Endothelial cell of umbilical vein (primary cell): Measurements from ENCODE around the gene CNTN5. TPM values are rescaled to one million over a fixed set of nuclear protein-coding genes. Genes with fewer than 3 reads are reported as not detected.

Experiments used
- BruUV-seq: library from RNA; stranded (reverse); fragments of 400-500 nt; replicated peaks from 2 replicates; lab custom pipeline; 2021; lab: Mats Ljungman, UMichigan
- CTCF ChIA-PET: fragments of 300-600, 350-600 bp; sonication (Branson Sonifier 250); formaldehyde crosslinking; loops from one replicate; lab custom pipeline; 2021; ENCODE audit warnings: antibody characterized with exemption, inconsistent platforms; lab: Charles Lee
- POLR2A ChIA-PET: fragments of 300-600, 350-600 bp; sonication (Branson Sonifier 250); formaldehyde crosslinking; loops from one replicate; lab custom pipeline; 2021; ENCODE audit warnings: antibody characterized with exemption, inconsistent platforms; lab: Charles Lee
- DNase-seq: peaks from one replicate; pipeline ENCODE4 v3.0.0-alpha.2; 2011; ENCODE audit warnings: low read depth, low spot score
- FAIRE-seq: peaks from 2 replicates; lab custom pipeline; 2011; peaks lifted over from hg19 to GRCh38; lab: Jason Lieb, UNC
- H2AFZ ChIP-seq: 2 replicates; pipeline ENCODE4 v1.6.0; 2012; ENCODE audit warnings: low read depth, low read length, control low read depth, inconsistent platforms
- H3K27ac ChIP-seq: 2 replicates; pipeline ENCODE4 v1.5.1; 2011; ENCODE audit warnings: low read depth, mild to moderate bottlenecking, control low read depth, low read length, moderate library complexity; ENCODE audit not compliant: insufficient read depth
- H3K27me3 ChIP-seq, 2 experiments: 2 replicates each; pipeline versions ENCODE4 v1.6.0 to v1.6.1; 2011; ENCODE audit warnings: low read length in 2 of 2, mixed read lengths in 1 of 2; ENCODE audit not compliant: control insufficient read depth in 2 of 2, insufficient read depth in 2 of 2
- H3K36me3 ChIP-seq, 2 experiments: 2 replicates in 1 of 2; 3 replicates in 1 of 2; pipeline ENCODE4 v1.5.1; 2011; ENCODE audit warnings: low read length in 2 of 2, mild to moderate bottlenecking in 1 of 2, moderate library complexity in 1 of 2; ENCODE audit not compliant: control insufficient read depth in 2 of 2, insufficient read depth in 2 of 2; ENCODE audit errors: extremely low read depth in 1 of 2
- H3K4me1 ChIP-seq: 3 replicates; pipeline ENCODE4 v1.5.1; 2011; ENCODE audit warnings: mild to moderate bottlenecking, low read length; ENCODE audit not compliant: control insufficient read depth, insufficient read depth; ENCODE audit errors: extremely low read depth
- H3K4me2 ChIP-seq: 2 replicates; pipeline ENCODE4 v1.6.1; 2011; ENCODE audit warnings: low read length, control low read depth, mixed read lengths; ENCODE audit not compliant: insufficient read depth
- H3K4me3 ChIP-seq, 3 experiments: fragments of 200-600 bp in 1 of 3; sonication (generic), shearing (Covaris generic) in 1 of 3; replicated peaks in 1 of 3; 2 replicates each; pipeline ENCODE4 v1.5.1; 2011 to 2016; ENCODE audit warnings: control low read depth in 3 of 3, low read length in 3 of 3, mild to moderate bottlenecking in 2 of 3, inconsistent platforms in 1 of 3, low read depth in 1 of 3, moderate library complexity in 1 of 3; ENCODE audit not compliant: insufficient read depth in 1 of 3
- H3K79me2 ChIP-seq: 2 replicates; pipeline ENCODE4 v1.6.0; 2012; ENCODE audit warnings: low read length, inconsistent platforms; ENCODE audit not compliant: control insufficient read depth, insufficient read depth
- H3K9ac ChIP-seq: replicated peaks from 2 replicates; pipeline ENCODE3; 2011; ENCODE audit warnings: low read length, control low read depth; ENCODE audit not compliant: insufficient read depth; ENCODE audit errors: extremely low read depth
- H3K9me1 ChIP-seq: replicated peaks from 3 replicates; pipeline ENCODE4 v1.6.0; 2011; ENCODE audit warnings: mild to moderate bottlenecking, low read length; ENCODE audit not compliant: control insufficient read depth, insufficient read depth; ENCODE audit errors: extremely low read depth
- H3K9me3 ChIP-seq: replicated peaks from 2 replicates; pipeline ENCODE4 v1.5.1; 2012; ENCODE audit warnings: low read length, inconsistent platforms; ENCODE audit not compliant: control insufficient read depth, insufficient read depth
- H4K20me1 ChIP-seq: replicated peaks from 2 replicates; pipeline ENCODE3; 2011; ENCODE audit warnings: mild to moderate bottlenecking, low read length; ENCODE audit not compliant: control insufficient read depth, insufficient read depth; ENCODE audit errors: extremely low read depth
- EZH2 ChIP-seq: IDR thresholded peaks from 2 replicates; pipeline ENCODE4 v1.6.1; 2012; ENCODE audit warnings: borderline replicate concordance, low read depth, mild to moderate bottlenecking, moderate library complexity, low read length, inconsistent platforms; ENCODE audit not compliant: severe bottlenecking
- FOS ChIP-seq: IDR thresholded peaks from 2 replicates; pipeline ENCODE4 v1.6.1; 2011; ENCODE audit warnings: mild to moderate bottlenecking, low read length, moderate library complexity, borderline replicate concordance; ENCODE audit not compliant: insufficient read depth
- GATA2 ChIP-seq: IDR thresholded peaks from 2 replicates; pipeline ENCODE4 v1.7.0; 2011; ENCODE audit warnings: low read depth, mild to moderate bottlenecking, moderate library complexity, mixed read lengths, low read length; ENCODE audit not compliant: insufficient read length, insufficient read depth
- JUN ChIP-seq: IDR thresholded peaks from 2 replicates; pipeline ENCODE4 v1.6.1; 2011; ENCODE audit warnings: borderline replicate concordance, low read depth; ENCODE audit not compliant: insufficient read length, insufficient read depth
- MYC ChIP-seq: IDR thresholded peaks from one replicate; pipeline ENCODE4 v1.6.1; 2011; ENCODE audit warnings: mild to moderate bottlenecking, low read depth, low read length
- POLR2A ChIP-seq: IDR thresholded peaks from 2 replicates; pipeline ENCODE4 v1.6.1; 2012; ENCODE audit warnings: low read depth, mild to moderate bottlenecking, control low read depth, low read length
- POLR2AphosphoS5 ChIP-seq: IDR thresholded peaks from 2 replicates; pipeline ENCODE4 v1.6.1; 2012; ENCODE audit warnings: low read depth, mild to moderate bottlenecking, control low read depth, low read length, moderate library complexity; ENCODE audit not compliant: insufficient read depth
- dilution Hi-C: fragments of 300-500 bp; cut with MboI; formaldehyde crosslinking; loops from one replicate; pipeline ENCODE4 v1.15.0; 2019; ENCODE audit warnings: low sequenced_read_pairs; ENCODE audit not compliant: extremely low pct_ligation_motif_present
- intact Hi-C: fragments of 100-400 bp; cut with micrococcal nuclease; formaldehyde crosslinking; loops from one replicate; pipeline ENCODE4 v1.10.0; 2022
- polyA plus RNA-seq, 4 experiments: library from polyadenylated mRNA; depleted of rRNA in 3 of 4; stranded (reverse) in 3 of 4; unstranded in 1 of 4; fragments of >200 nt; gene quantifications; 2 replicates each; pipeline versions ENCODE4 v1.2.1 to v1.2.3, GENCODE V29; 2011 to 2012; ENCODE audit warnings: missing spikeins in 1 of 4
- total RNA-seq: library from RNA; stranded (reverse); gene quantifications from 2 replicates; pipeline ENCODE4 v1.2.3, GENCODE V29; 2021
- TF ChIP-seq, protein P1 (sequence below): IDR thresholded peaks from 2 replicates; pipeline ENCODE4 v1.6.1; 2011; ENCODE audit not compliant: insufficient read depth, insufficient read length
- TF ChIP-seq, protein P2 (sequence below), 2 donors: IDR thresholded peaks; 1 replicate in 1 of 2; 2 replicates in 1 of 2; pipeline ENCODE4 v1.5.1; 2011; ENCODE audit warnings: low read length in 2 of 2, mild to moderate bottlenecking in 2 of 2, moderate library complexity in 2 of 2, control low read depth in 1 of 2, inconsistent platforms in 1 of 2, low read depth in 1 of 2; ENCODE audit not compliant: insufficient read depth in 1 of 2; ENCODE audit errors: extremely low read depth in 1 of 2

CNTN5 gene
- total and polyA plus RNA-seq, 2 donors (not counting 3 experiments of a cell fraction or from before 2014, with no cell fraction given) = not detected

DNA sequence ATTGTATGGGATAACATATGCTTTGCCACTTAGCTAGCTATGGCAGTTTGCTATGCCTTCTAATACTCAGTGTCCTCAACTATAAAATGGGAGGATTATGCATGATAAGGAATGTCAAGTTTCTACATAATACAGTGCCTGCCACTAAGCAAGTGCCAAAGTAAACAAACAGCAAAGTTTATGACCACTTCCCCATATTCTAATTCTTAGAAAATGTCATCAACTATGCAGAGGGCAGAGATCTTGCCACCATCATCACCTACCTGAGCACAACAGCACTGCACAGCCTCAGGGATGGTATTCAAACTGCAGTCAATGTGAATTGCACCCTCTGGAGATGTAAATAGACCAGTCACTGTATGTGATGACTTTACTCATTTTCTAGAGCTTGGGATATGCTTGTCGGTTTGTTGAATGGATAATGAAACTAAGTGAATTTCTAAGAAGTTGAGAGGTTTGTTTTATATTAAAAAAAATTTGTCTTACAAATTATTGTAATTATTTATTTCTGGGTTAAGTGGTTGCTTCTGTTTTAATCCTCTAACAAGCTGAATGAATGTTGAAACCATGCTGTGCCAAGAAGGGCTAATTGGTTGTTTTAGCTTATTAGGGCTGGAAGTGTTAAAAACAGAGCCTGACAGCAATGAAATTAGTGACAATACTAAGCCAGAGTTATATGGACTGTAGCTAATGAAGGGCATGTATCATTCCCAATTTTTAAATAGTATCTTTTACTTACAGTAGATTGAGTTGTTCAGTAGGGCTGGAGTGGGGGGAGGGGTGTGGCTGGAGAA is 398.4 kb downstream of the CNTN5 start:
- Histone ChIP-seq H3K9me1 (no peaks in the 10 kb centered on the region), H3K27ac (no peak overlapping the region), H3K4me1 (no peaks in the 10 kb centered on the region), H3K27me3 (no peaks in the 10 kb centered on the region), H3K4me2 (no peak overlapping the region), H3K9ac (no peak overlapping the region), H2AFZ (no peak overlapping the region), H3K36me3 (no peaks in the 10 kb centered on the region), H3K4me3 (no peak overlapping the region), H3K9me3 (no peaks in the 10 kb centered on the region), H3K79me2 (no peaks in the 10 kb centered on the region), H4K20me1 (no peaks in the 10 kb centered on the region)
- dilution Hi-C loops (no loop called here), intact Hi-C loops (no loop called here)
- no TSS peak for BruUV-seq
- no peak for TF ChIP-seq JUN
- TF ChIP-seq, protein P1, sequence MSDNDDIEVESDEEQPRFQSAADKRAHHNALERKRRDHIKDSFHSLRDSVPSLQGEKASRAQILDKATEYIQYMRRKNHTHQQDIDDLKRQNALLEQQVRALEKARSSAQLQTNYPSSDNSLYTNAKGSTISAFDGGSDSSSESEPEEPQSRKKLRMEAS = no peak
- no peak for TF ChIP-seq GATA2
- no peak for TF ChIP-seq EZH2
- TF ChIP-seq POLR2AphosphoS5 = no peak
- TF ChIP-seq FOS = no peak
- TF ChIP-seq, protein P2, sequence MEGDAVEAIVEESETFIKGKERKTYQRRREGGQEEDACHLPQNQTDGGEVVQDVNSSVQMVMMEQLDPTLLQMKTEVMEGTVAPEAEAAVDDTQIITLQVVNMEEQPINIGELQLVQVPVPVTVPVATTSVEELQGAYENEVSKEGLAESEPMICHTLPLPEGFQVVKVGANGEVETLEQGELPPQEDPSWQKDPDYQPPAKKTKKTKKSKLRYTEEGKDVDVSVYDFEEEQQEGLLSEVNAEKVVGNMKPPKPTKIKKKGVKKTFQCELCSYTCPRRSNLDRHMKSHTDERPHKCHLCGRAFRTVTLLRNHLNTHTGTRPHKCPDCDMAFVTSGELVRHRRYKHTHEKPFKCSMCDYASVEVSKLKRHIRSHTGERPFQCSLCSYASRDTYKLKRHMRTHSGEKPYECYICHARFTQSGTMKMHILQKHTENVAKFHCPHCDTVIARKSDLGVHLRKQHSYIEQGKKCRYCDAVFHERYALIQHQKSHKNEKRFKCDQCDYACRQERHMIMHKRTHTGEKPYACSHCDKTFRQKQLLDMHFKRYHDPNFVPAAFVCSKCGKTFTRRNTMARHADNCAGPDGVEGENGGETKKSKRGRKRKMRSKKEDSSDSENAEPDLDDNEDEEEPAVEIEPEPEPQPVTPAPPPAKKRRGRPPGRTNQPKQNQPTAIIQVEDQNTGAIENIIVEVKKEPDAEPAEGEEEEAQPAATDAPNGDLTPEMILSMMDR (IDR thresholded peaks at IDR 0.05; ENCODE audit: extremely low read depth in 1 of 2, insufficient read depth in 1 of 2, low read depth in 1 of 2, low read length in 2 of 2) = no peak
- TF ChIP-seq POLR2A = no peak
- no peak for TF ChIP-seq MYC
- DNase-seq (no peak), FAIRE-seq (no peak)
- CTCF ChIA-PET = no interaction called here
- POLR2A ChIA-PET = no interaction called here
